NCI-H2196 treated with DMSO at 0.1 percent for 48 hours (cell line): ENCODE results near the gene RRH.
"Not testable (repeated sequence)": the region's sequence is repeated elsewhere in the genome, so short reads cannot be mapped to it uniquely, and the experiment has no call there.

ENCODE experiments used
- DNase-seq: peaks from one replicate; lab custom pipeline; 2025; ENCODE audit not compliant: unreplicated experiment; lab: John Stamatoyannopoulos, UW

Gene RRH

GRCh38 chr4:109827672-109828071 is at the start of gene RRH:
RRH (plus strand) TSS chr4:109827972; CDS start chr4:109828028, 56 bp downstream.
- DNase-seq, result no peak

DNA sequence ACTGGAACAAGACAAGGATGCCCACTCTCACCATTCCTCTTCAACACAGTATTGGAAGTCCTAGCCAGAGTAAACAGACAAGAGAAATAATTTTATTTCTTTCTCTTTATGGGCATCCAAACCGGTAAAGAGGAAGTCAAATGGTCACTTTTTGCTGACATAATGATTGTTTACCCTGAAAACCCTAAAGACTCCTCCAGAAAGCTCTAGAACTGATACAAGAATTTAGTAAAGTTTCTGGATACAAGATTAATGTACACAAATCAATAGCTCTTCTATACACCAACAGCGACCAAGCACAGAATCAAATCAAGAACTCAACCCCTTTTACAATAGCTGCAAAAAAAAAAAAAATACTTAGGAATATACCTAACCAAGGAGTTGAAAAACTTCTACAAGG is 45.7 kb upstream of the RRH start:
- not testable (repeated sequence) for DNase-seq

GRCh38 chr4:109786846-109787245 is 40.9 kb upstream of the RRH start:
- DNase-seq, result no peak

DNA sequence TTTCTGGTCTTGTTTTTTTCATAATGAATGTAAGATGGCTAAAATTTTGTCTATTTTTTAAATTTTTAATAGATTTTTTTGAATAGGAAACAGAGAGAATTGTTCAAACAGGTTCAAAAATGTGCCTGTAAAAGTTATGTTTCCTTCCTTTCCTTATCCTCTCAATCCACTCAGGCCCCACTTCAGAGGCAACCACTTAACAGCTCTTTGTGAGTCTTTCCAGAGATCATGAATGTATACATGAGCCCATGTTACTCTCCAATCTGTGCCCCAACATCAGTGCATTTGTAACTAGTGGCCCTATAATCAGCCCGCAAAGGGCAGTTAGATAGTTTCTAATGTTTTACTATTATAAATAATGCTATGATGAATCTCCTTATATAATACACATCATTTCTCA is 40.0 kb upstream of the RRH start:
- DNase-seq, result no peak

- no peak for DNase-seq
Observed at GRCh38 chr4:109795059-109795458, 32.7 kb upstream of the RRH start.

- DNase-seq, result no peak
Observed at GRCh38 chr4:109798866-109799265, 28.9 kb upstream of the RRH start.

DNA sequence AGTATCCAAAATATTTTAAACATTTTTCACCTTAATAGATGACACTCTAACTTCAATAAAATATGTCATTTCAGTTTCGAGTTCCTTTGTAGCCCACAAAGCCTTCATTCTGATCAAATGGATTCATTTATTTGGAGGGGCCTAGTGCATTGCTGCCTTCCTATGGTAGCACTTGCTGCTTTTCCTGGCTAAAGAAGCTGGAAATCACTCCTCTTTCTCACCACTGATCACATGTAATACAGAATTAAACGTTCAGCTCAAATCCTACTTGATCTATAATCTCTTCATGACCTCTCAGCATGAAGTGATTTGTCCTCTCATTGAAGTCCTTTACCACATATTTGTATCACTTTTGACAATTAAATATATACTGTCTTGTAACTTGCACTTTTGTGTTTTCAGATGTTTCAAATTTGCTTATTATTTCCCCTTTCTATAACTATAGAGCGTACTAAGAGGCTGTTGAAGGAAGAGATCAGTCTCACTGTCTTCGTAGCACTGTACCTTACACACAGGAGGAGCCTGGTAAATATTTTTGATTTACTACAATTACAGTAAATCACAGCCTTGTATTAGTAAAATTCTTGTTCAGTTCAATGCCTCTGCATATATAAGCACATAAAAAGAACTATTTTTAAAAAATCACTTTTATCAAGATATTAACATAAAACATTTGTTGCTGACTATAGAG is 26.5 kb upstream of the RRH start:
- DNase-seq, result no peak

- no peak for DNase-seq
Observed at GRCh38 chr4:109801895-109802319, 25.9 kb upstream of the RRH start, which contains the start of gene CFI. CFI (minus strand) TSS chr4:109801999; CDS start chr4:109801971, 28 bp downstream.

DNA sequence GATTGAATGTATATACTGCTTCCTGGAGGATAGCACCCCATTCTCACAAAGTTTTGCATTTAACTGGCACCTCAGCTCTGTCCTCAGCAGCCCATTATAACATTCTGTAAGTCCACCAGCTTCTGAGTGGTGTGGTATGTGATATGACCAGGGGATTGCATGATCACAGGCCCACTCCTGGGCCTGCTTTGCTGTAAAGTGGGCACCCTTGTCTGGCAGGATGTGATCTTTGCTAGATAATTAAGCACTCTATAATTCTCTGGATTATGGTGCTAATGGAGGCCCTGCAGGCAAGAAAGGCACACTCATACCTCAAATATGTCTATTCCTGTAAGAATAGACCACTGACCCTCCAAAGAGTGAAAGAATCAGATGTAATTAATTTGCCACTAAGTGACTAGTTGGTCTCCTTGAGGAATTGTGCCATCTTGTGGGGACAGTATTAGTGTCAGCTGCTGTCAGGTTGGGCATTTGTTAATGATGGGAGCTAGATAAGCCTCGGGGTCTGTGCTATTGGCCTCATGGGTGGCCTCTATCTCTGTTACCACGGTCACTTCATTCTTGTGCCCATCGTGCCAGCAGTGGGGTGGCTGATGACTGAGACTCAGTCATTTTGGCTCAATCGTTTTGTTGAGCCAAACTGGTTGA is 23.7 kb upstream of the RRH start:
- DNase-seq, result no peak

DNA sequence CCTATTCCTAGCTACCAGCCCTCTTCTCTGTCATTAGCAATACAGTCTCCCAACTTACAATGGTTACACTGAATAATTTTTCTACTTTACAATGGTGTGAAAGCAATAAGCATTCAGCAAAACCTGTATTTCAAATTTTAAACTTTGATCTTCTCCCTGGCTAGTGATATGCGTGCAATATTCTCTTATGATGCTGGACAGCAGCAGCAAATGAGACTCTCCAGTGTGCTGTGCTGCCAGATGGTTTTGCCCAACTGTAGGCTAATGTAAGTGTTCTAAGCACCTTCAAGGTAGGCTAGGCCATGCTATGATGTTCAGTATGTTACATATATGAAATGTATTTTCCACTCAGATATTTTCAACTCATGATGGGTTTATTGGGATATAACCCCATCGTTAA is 18.1 kb upstream of the RRH start:
- DNase-seq, result no peak

GRCh38 chr4:109810552-109811387 is 17.0 kb upstream of the RRH start:
- DNase-seq, result no peak

DNA sequence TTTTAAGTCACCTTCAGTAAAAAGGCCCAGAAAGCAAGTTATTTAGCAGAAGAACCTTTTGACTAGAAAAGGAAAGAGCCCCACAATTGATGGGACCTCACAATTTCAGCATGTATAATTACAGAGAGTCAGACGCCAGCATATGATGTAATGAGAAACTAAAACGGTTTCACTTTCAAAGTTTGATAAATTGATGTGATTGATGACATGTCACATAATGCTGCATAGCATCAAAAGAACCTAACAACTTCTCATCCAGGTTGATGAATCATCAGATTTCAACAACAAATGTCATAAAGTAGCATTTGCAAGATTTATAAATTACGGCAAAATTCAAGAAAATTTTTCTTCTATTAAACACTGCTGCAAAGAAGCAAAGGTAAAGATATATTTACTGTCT is 16.1 kb upstream of the RRH start:
- DNase-seq, result no peak

DNA sequence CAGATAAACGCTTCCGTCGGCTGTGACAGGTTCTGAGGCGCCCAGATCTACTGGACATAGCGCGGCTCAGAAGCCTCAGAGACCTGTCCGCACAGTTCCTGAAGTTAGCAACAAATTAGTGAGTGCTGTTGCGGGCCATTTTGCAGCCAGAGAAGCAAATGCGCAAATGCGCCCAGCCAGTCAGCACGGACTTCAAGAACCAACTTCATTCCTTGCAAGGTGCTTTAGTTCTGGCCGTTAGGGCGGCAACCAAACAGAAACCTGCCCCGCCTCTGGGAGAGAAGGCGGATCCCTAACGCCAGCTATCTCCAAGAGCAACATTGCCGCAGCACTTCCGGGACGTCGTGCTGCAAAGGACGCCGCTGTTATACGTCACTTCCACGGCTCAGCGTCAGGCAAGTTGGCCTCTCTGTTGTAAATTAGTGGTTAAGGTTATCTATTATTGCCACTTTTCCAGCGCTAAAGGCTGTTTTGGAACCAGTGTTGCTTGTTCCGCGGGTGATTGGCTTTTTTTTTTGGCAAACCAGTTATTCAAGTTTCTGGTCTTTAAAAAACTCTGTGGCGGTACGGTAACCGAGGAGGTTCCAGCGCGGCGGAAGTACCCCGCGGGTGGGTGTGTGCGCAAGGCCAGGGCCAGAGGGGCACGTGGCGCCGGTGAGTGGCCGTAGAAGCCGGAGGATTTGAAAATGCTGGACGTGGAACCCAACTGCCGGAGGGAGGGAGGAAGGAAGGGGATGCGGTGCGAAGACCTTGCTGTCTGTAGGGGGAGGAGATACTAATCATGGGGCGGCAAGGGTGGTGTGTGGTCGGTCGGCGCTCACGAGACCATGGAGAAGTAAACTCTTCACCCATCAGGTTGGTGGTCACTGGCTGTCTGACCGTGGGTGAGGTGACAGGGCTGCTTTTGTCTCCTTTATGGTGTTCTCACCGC is 12.4 kb upstream of the RRH start, which contains the start of gene GAR1:
Gene GAR1, plus strand, starts transcription at position 612 of the 931 bp plus-strand sequence. CDS start 403 bp downstream, outside the sequence.
- peak; percentile 85 for DNase-seq

GRCh38 chr4:109816082-109816442 is 11.7 kb upstream of the RRH start:
- no peak for DNase-seq

GRCh38 chr4:109816894-109817293 is 10.9 kb upstream of the RRH start:
- DNase-seq, result no peak

DNA sequence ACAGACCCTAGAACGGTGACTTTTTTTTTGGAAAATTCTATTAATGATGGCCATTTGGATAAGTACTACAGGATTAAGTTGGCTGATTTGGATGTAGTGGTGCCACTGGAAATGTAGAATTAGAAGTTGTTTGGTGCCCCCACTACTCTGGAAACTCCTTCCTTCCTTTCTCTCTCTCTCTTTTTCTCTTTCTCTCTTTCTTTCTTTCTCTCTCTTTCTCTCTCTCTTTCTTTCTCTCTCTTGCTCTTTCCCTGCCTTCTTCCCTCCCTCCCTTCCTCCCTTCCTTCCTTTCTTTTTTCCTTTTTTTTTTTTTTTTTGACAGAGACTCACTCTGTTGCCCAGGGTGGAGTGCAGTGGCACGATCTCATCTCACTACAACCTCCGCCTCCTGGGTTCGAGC is 9.5 kb upstream of the RRH start:
- DNase-seq, result no peak

GRCh38 chr4:109820563-109820962 is 7.2 kb upstream of the RRH start:
- no peak for DNase-seq

- no peak for DNase-seq
Observed at GRCh38 chr4:109821185-109821584, 6.6 kb upstream of the RRH start.

GRCh38 chr4:109826719-109827118 is 1.1 kb upstream of the RRH start:
- DNase-seq, result no peak

- no peak for DNase-seq
Observed at GRCh38 chr4:109833756-109834155, 6.0 kb downstream of the RRH start.

DNA sequence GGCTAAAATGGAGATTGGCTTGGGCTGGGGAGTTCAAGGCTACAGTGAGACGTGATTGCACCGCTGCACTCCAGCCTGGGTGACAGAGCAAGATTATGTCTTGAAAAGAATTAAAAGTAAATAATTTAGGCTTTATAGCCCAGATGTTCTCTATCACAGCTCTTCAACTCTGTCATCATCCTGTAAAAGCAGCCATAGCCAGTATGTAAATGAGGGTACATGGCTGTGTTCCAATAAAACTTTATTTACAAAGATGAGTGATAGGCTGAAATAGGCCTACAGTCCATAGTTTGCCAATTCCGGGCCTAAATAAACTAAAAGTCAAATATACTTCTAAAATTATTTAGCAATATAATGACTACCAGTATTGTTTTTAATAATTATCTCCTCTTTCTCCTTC is 9.2 kb downstream of the RRH start:
- no peak for DNase-seq
